Lower leg skin (tissue), 4 donors: ENCODE results near the gene CABYR. TPM values are rescaled to one million over a fixed set of nuclear protein-coding genes. Genes with fewer than 3 reads are reported as not detected.

Experiments used
- DNase-seq, 2 donors: peaks; one replicate each; pipeline ENCODE4 v3.0.0-alpha.2; 2019; ENCODE audit warnings: low spot score in 2 of 2
- H3K4me3 ChIP-seq: fragments of 200-600 bp; sonication (generic); 2 replicates; pipeline ENCODE4 v1.5.1; 2017; ENCODE audit warnings: mild to moderate bottlenecking, low read depth; ENCODE audit not compliant: poor library complexity, severe bottlenecking
- POLR2A ChIP-seq, 2 donors: fragments of 450-650 bp; IDR thresholded peaks; one replicate each; pipeline ENCODE4 v1.6.1; 2016 to 2017; ENCODE audit warnings: antibody characterized with exemption in 2 of 2, mild to moderate bottlenecking in 1 of 2, moderate library complexity in 1 of 2
- WGBS, 2 donors: methylation state at CpG; one replicate each; pipeline ENCODE4 v1.1.5; 2018; 5-methylcytosine and 5-hydroxymethylcytosine counted together
- intact Hi-C: fragments of 100-400 bp; cut with DNase I; formaldehyde crosslinking; loops from one replicate; pipeline ENCODE4 v1.15.0; 2023; ENCODE audit warnings: low total_unique reads
- total RNA-seq, 4 donors: library from RNA; depleted of rRNA; stranded (reverse); fragments of >200 nt; gene quantifications; one replicate each; pipeline ENCODE4 v1.1.0, GENCODE V29; 2016
- TF ChIP-seq, protein P1 (sequence below), 3 donors: fragments of 450-650 bp; IDR thresholded peaks; one replicate each; pipeline ENCODE4 v1.5.1; 2016; ENCODE audit warnings: antibody characterized with exemption in 3 of 3, mild to moderate bottlenecking in 3 of 3, moderate library complexity in 2 of 3

The CABYR gene
- total RNA-seq, 4 donors from 2014 or later = 0.68 to 1.9 (median 0.93) TPM; not detected in 1

GRCh38 chr18:24095976-24096375 lies 42.9 kb upstream of the CABYR start:
- intact Hi-C loops = no loop called here
- H3K4me3 ChIP-seq = no peak overlapping the region
- TF ChIP-seq POLR2A (IDR thresholded peaks at IDR 0.05) = no peak
- TF ChIP-seq, protein P1, sequence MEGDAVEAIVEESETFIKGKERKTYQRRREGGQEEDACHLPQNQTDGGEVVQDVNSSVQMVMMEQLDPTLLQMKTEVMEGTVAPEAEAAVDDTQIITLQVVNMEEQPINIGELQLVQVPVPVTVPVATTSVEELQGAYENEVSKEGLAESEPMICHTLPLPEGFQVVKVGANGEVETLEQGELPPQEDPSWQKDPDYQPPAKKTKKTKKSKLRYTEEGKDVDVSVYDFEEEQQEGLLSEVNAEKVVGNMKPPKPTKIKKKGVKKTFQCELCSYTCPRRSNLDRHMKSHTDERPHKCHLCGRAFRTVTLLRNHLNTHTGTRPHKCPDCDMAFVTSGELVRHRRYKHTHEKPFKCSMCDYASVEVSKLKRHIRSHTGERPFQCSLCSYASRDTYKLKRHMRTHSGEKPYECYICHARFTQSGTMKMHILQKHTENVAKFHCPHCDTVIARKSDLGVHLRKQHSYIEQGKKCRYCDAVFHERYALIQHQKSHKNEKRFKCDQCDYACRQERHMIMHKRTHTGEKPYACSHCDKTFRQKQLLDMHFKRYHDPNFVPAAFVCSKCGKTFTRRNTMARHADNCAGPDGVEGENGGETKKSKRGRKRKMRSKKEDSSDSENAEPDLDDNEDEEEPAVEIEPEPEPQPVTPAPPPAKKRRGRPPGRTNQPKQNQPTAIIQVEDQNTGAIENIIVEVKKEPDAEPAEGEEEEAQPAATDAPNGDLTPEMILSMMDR (IDR thresholded peaks at IDR 0.05) = no peak
- DNase-seq = no peak
- WGBS, 2 donors = 83 to 85% methylated on average over 1 of the region's 1 CpG

- 80% methylated on average over 6 of the region's 6 CpGs for WGBS, 2 donors
- intact Hi-C loops = no loop called here
- no peak for DNase-seq
- TF ChIP-seq, protein P1 (IDR thresholded peaks at IDR 0.05) = no peak
- TF ChIP-seq POLR2A (IDR thresholded peaks at IDR 0.05) = no peak
- H3K4me3 ChIP-seq = no peak overlapping the region
These were observed 35.4 kb upstream of the CABYR start for GRCh38 chr18:24103320-24104021.

DNA sequence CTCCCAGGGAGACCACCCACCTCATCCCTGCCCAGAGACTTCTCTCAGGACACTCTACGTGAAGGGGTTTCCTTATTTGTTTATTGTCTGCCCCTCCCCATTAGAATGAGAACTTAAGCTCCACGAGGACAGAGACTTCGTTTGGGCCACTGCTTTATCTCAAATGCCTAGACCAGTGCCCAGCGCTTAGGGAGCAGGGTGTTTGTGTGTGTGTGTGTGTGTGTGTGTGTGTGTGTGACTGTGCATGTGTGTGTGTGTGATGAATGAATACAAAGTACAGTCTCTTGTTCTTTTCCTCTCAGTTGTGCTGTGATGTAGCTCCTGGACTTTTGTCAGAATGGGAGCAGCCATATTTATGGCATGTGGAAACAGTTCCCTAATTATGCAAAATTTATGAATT lies 34.4 kb upstream of the CABYR start:
- TF ChIP-seq, protein P1 (IDR thresholded peaks at IDR 0.05) = no peak
- no peak for TF ChIP-seq POLR2A (IDR thresholded peaks at IDR 0.05)
- intact Hi-C loops = no loop called here
- no peak for DNase-seq
- H3K4me3 ChIP-seq = no peak overlapping the region
- 73 to 80% methylated on average over 4 of the region's 4 CpGs for WGBS, 2 donors

DNA sequence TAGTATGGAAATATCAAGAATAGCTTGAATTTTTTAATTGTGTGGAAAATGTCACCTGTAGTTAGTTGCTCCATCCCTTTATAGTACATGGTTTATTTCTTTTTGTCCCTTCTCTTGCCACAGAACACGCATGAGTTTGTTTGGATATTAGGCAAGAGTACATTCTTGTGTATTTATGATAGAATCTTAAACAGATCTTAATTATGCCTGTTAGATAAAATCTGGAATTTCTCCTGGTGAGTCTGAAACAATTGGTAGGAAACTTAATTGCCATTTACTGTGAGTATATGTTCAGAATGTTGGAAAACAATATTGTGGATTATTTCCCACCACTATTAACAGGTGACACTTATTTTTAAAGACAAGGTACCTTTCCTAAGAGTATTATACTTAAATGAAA lies 30.2 kb upstream of the CABYR start:
- TF ChIP-seq, protein P1 (IDR thresholded peaks at IDR 0.05) = no peak
- TF ChIP-seq POLR2A (IDR thresholded peaks at IDR 0.05) = no peak
- no peak overlapping the region for H3K4me3 ChIP-seq
- DNase-seq = no peak
- WGBS, 2 donors = 72 to 73% methylated on average over 1 of the region's 1 CpG
- intact Hi-C loops = no loop called here

GRCh38 chr18:24111936-24112335 lies 26.9 kb upstream of the CABYR start:
- TF ChIP-seq, protein P1 (IDR thresholded peaks at IDR 0.05) = no peak
- TF ChIP-seq POLR2A (IDR thresholded peaks at IDR 0.05) = no peak
- no peak overlapping the region for H3K4me3 ChIP-seq
- DNase-seq = no peak
- intact Hi-C loops = no loop called here
- WGBS, 2 donors = 91 to 93% methylated on average over 2 of the region's 2 CpGs

DNA sequence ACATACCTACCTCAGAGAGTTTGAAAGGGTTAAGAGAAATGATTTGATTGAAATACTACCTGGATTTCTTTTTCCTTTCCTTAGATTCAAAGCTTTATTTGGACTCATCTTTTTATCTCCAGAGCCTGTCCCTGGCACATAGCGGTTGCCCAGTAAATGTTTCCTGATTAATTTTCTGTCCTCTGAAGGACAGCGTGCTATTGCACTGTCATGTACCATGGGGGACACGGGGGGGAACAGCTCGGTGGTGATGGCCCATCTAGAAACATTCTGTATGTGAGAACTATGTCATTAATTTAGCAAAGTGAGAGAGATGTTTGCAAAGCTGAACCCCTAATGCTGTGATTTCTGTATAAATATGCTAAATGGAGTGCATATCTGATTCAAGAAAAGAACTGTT lies 26.4 kb upstream of the CABYR start:
- H3K4me3 ChIP-seq = no peak overlapping the region
- 88 to 91% methylated on average over 4 of the region's 4 CpGs for WGBS, 2 donors
- TF ChIP-seq POLR2A (IDR thresholded peaks at IDR 0.05) = no peak
- TF ChIP-seq, protein P1 (IDR thresholded peaks at IDR 0.05) = no peak
- DNase-seq = no peak
- intact Hi-C loops = no loop called here
